Measurements from ENCODE around the gene PCDHB7. TPM values are rescaled to one million over a fixed set of nuclear protein-coding genes. Genes with fewer than 3 reads are reported as not detected.
"Not testable (repeated sequence)": the region's sequence is repeated elsewhere in the genome, so short reads cannot be mapped to it uniquely, and the experiment has no call there.

PCDHB7 gene
- 1.4 to 1.8 TPM (median 1.6 TPM) in 3 replicates for total RNA-seq

GRCh38 chr5:141172381-141173204 lies at the start of gene PCDHB7:
Gene PCDHB7, plus strand, starts transcription at chr5:141172644. Its CDS starts 192 bp downstream, at chr5:141172836.
- H3K4me3 Mint-ChIP-seq, result no peak within 1 kb of the TSS

GRCh38 chr5:141123396-141124135 lies 48.9 kb upstream of the PCDHB7 start:
- H3K9me3 Mint-ChIP-seq, result peaks cover 39% of the 10 kb centered on the region
- not testable (repeated sequence) for H3K27me3 Mint-ChIP-seq (ENCODE audit: low read depth); H3K27ac Mint-ChIP-seq; H3K4me1 Mint-ChIP-seq; DNase-seq (ENCODE audit: low spot score in 2 of 2, unreplicated experiment in 2 of 2); H3K4me3 Mint-ChIP-seq
- H3K36me3 Mint-ChIP-seq, result peaks cover 63% of the 10 kb centered on the region

More at GRCh38 chr5:141172381-141173204, at the start of gene PCDHB7:
- peaks cover 1% of the 10 kb centered on the region for H3K27me3 Mint-ChIP-seq (ENCODE audit: low read depth)
- H3K9me3 Mint-ChIP-seq, result peaks cover 46% of the 10 kb centered on the region
- TF ChIP-seq CTCF (IDR thresholded peaks at IDR 0.05; ENCODE audit: unreplicated experiment), result peak; percentile 47
- no peak within 1 kb of the TSS for H3K27ac Mint-ChIP-seq
- no peak for DNase-seq (ENCODE audit: low spot score in 2 of 2, unreplicated experiment in 2 of 2)
- H3K36me3 Mint-ChIP-seq, result peaks cover 13% of the 10 kb centered on the region
- H3K4me1 Mint-ChIP-seq, result no peaks in the 10 kb centered on the region

GRCh38 chr5:141127305-141127704 lies 45.1 kb upstream of the PCDHB7 start:
- Mint-ChIP-seq H3K4me3 (no peak overlapping the region), H3K9me3 (peaks cover 45% of the 10 kb centered on the region), H3K36me3 (peaks cover 65% of the 10 kb centered on the region), H3K27me3 (ENCODE audit: low read depth) (no peaks in the 10 kb centered on the region), H3K4me1 (no peaks in the 10 kb centered on the region), H3K27ac (no peak overlapping the region)
- TF ChIP-seq CTCF (IDR thresholded peaks at IDR 0.05; ENCODE audit: unreplicated experiment), result no peak
- DNase-seq (ENCODE audit: low spot score in 2 of 2, unreplicated experiment in 2 of 2), result no peak

- peak within 1 kb of the TSS; percentile 24 for H3K27ac Mint-ChIP-seq
- H3K4me3 Mint-ChIP-seq, result peak within 1 kb of the TSS; percentile 58
- H3K36me3 Mint-ChIP-seq, result peaks cover 72% of the 10 kb centered on the region
- DNase-seq (ENCODE audit: low spot score in 2 of 2, unreplicated experiment in 2 of 2), result no peak
- no peaks in the 10 kb centered on the region for H3K4me1 Mint-ChIP-seq
- TF ChIP-seq CTCF (IDR thresholded peaks at IDR 0.05; ENCODE audit: unreplicated experiment), result no peak
- no peaks in the 10 kb centered on the region for H3K27me3 Mint-ChIP-seq (ENCODE audit: low read depth)
- H3K9me3 Mint-ChIP-seq, result peaks cover 80% of the 10 kb centered on the region
Measured at GRCh38 chr5:141135030-141135717, 37.3 kb upstream of the PCDHB7 start, which contains the start of gene PCDHB5. Gene PCDHB5, plus strand, starts transcription at chr5:141135206. Its CDS starts 229 bp downstream, at chr5:141135435.

- Mint-ChIP-seq H3K9me3 (peaks cover 74% of the 10 kb centered on the region), H3K4me1 (no peaks in the 10 kb centered on the region), H3K4me3 (peak overlapping the region; percentile 58), H3K27ac (peak overlapping the region; percentile 24), H3K27me3 (ENCODE audit: low read depth) (no peaks in the 10 kb centered on the region), H3K36me3 (peaks cover 68% of the 10 kb centered on the region)
- TF ChIP-seq CTCF (IDR thresholded peaks at IDR 0.05; ENCODE audit: unreplicated experiment), result no peak
- DNase-seq (ENCODE audit: low spot score in 2 of 2, unreplicated experiment in 2 of 2), result no peak
Measured at GRCh38 chr5:141135718-141136266, 36.7 kb upstream of the PCDHB7 start.

GRCh38 chr5:141137346-141137745 lies 35.1 kb upstream of the PCDHB7 start:
- H3K4me1 Mint-ChIP-seq; H3K27me3 Mint-ChIP-seq (ENCODE audit: low read depth); DNase-seq (ENCODE audit: low spot score in 2 of 2, unreplicated experiment in 2 of 2); H3K27ac Mint-ChIP-seq; H3K4me3 Mint-ChIP-seq: not testable (repeated sequence)
- H3K36me3 Mint-ChIP-seq, result peaks cover 60% of the 10 kb centered on the region
- peaks cover 69% of the 10 kb centered on the region for H3K9me3 Mint-ChIP-seq
